Dendritic cell treated with granulocyte-macrophage colony-stimulating factor and Interleukin-4, amounts not matched to agents 40 ng/mL and 50 ng/mL, for 4 days (primary cell): ENCODE results near the gene MAP4K3.
"Not testable (repeated sequence)": the region's sequence is repeated elsewhere in the genome, so short reads cannot be mapped to it uniquely, and the experiment has no call there.

ENCODE experiments used
- H3K27ac Mint-ChIP-seq: one replicate; pipeline ENCODE4 v1.8.0; 2022; ENCODE audit warnings: mild to moderate bottlenecking, mixed read lengths
- H3K27me3 Mint-ChIP-seq: one replicate; pipeline ENCODE4 v1.8.0; 2022; ENCODE audit warnings: mild to moderate bottlenecking, mixed read lengths
- H3K36me3 Mint-ChIP-seq: one replicate; pipeline ENCODE4 v1.8.0; 2022; ENCODE audit warnings: low read depth, mixed read lengths
- H3K4me1 Mint-ChIP-seq: one replicate; pipeline ENCODE4 v1.8.0; 2022; ENCODE audit warnings: low read depth, mixed read lengths
- H3K4me3 Mint-ChIP-seq: one replicate; pipeline ENCODE4 v1.8.0; 2022; ENCODE audit warnings: mild to moderate bottlenecking, moderate library complexity, mixed read lengths
- H3K9me3 Mint-ChIP-seq: one replicate; pipeline ENCODE4 v1.8.0; 2022; ENCODE audit warnings: mixed read lengths
- intact Hi-C: fragments of 100-400 bp; cut with micrococcal nuclease; formaldehyde crosslinking; loops from one replicate; pipeline ENCODE4 v1.15.0; 2022

The MAP4K3 gene

GRCh38 chr2:39360342-39360741 lies 76.7 kb downstream of the MAP4K3 start:
- intact Hi-C loops, H3K4me1 Mint-ChIP-seq, H3K27ac Mint-ChIP-seq, H3K4me3 Mint-ChIP-seq, H3K27me3 Mint-ChIP-seq: not testable (repeated sequence)
- Mint-ChIP-seq H3K36me3 (peaks cover 26% of the 10 kb centered on the region), H3K9me3 (peaks cover 36% of the 10 kb centered on the region)

GRCh38 chr2:39359453-39360038 lies 77.5 kb downstream of the MAP4K3 start:
- Mint-ChIP-seq H3K27me3 (no peaks in the 10 kb centered on the region), H3K27ac (no peak overlapping the region), H3K9me3 (peaks cover 36% of the 10 kb centered on the region), H3K4me1 (no peaks in the 10 kb centered on the region), H3K36me3 (peaks cover 34% of the 10 kb centered on the region), H3K4me3 (no peak overlapping the region)
- intact Hi-C loops: no loop called here

- no peaks in the 10 kb centered on the region for H3K4me1 Mint-ChIP-seq
- H3K27ac Mint-ChIP-seq: no peak overlapping the region
- intact Hi-C loops: no loop called here
- H3K9me3 Mint-ChIP-seq: peaks cover 26% of the 10 kb centered on the region
- no peak overlapping the region for H3K4me3 Mint-ChIP-seq
- no peaks in the 10 kb centered on the region for H3K27me3 Mint-ChIP-seq
- peaks cover 41% of the 10 kb centered on the region for H3K36me3 Mint-ChIP-seq
Measured at GRCh38 chr2:39356922-39357639, 80.0 kb downstream of the MAP4K3 start.

- H3K27me3 Mint-ChIP-seq: no peaks in the 10 kb centered on the region
- no peak overlapping the region for H3K4me3 Mint-ChIP-seq
- intact Hi-C loops: no loop called here
- no peaks in the 10 kb centered on the region for H3K9me3 Mint-ChIP-seq
- no peak overlapping the region for H3K27ac Mint-ChIP-seq
- H3K4me1 Mint-ChIP-seq: no peaks in the 10 kb centered on the region
- H3K36me3 Mint-ChIP-seq: peaks cover 18% of the 10 kb centered on the region
Measured at GRCh38 chr2:39350658-39351057, 86.4 kb downstream of the MAP4K3 start.

GRCh38 chr2:39338502-39338901 lies 98.6 kb downstream of the MAP4K3 start:
- Mint-ChIP-seq H3K27ac (no peak overlapping the region), H3K36me3 (peaks cover 24% of the 10 kb centered on the region), H3K4me3 (no peak overlapping the region), H3K27me3 (no peaks in the 10 kb centered on the region), H3K4me1 (no peaks in the 10 kb centered on the region), H3K9me3 (no peaks in the 10 kb centered on the region)
- intact Hi-C loops: no loop called here

- H3K27ac Mint-ChIP-seq: no peak overlapping the region
- intact Hi-C loops: no loop called here
- H3K27me3 Mint-ChIP-seq: no peaks in the 10 kb centered on the region
- no peaks in the 10 kb centered on the region for H3K9me3 Mint-ChIP-seq
- H3K36me3 Mint-ChIP-seq: peaks cover 23% of the 10 kb centered on the region
- no peak overlapping the region for H3K4me3 Mint-ChIP-seq
- H3K4me1 Mint-ChIP-seq: no peaks in the 10 kb centered on the region
Measured at GRCh38 chr2:39335930-39336329, 101.2 kb downstream of the MAP4K3 start.

GRCh38 chr2:39334978-39335377 lies 102.1 kb downstream of the MAP4K3 start:
- Mint-ChIP-seq H3K4me3 (no peak overlapping the region), H3K27ac (no peak overlapping the region), H3K9me3 (no peaks in the 10 kb centered on the region), H3K4me1 (no peaks in the 10 kb centered on the region), H3K27me3 (no peaks in the 10 kb centered on the region), H3K36me3 (peaks cover 23% of the 10 kb centered on the region)
- intact Hi-C loops: no loop called here

- no peaks in the 10 kb centered on the region for H3K4me1 Mint-ChIP-seq
- peaks cover 23% of the 10 kb centered on the region for H3K36me3 Mint-ChIP-seq
- H3K4me3 Mint-ChIP-seq: no peak overlapping the region
- no peaks in the 10 kb centered on the region for H3K9me3 Mint-ChIP-seq
- H3K27ac Mint-ChIP-seq: no peak overlapping the region
- intact Hi-C loops: no loop called here
- no peaks in the 10 kb centered on the region for H3K27me3 Mint-ChIP-seq
Measured at GRCh38 chr2:39334529-39334928, 102.6 kb downstream of the MAP4K3 start.

- H3K9me3 Mint-ChIP-seq: no peaks in the 10 kb centered on the region
- no peak overlapping the region for H3K4me3 Mint-ChIP-seq
- intact Hi-C loops: no loop called here
- no peaks in the 10 kb centered on the region for H3K4me1 Mint-ChIP-seq
- no peak overlapping the region for H3K27ac Mint-ChIP-seq
- peaks cover 32% of the 10 kb centered on the region for H3K36me3 Mint-ChIP-seq
- H3K27me3 Mint-ChIP-seq: no peaks in the 10 kb centered on the region
Measured at GRCh38 chr2:39326644-39327043, 110.4 kb downstream of the MAP4K3 start.

- no peaks in the 10 kb centered on the region for H3K4me1 Mint-ChIP-seq
- peaks cover 32% of the 10 kb centered on the region for H3K36me3 Mint-ChIP-seq
- no peak overlapping the region for H3K4me3 Mint-ChIP-seq
- H3K27me3 Mint-ChIP-seq: no peaks in the 10 kb centered on the region
- intact Hi-C loops: no loop called here
- H3K27ac Mint-ChIP-seq: no peak overlapping the region
- H3K9me3 Mint-ChIP-seq: no peaks in the 10 kb centered on the region
Measured at GRCh38 chr2:39325966-39326365, 111.1 kb downstream of the MAP4K3 start.

- H3K9me3 Mint-ChIP-seq, H3K27me3 Mint-ChIP-seq, H3K27ac Mint-ChIP-seq, intact Hi-C loops, H3K4me1 Mint-ChIP-seq, H3K36me3 Mint-ChIP-seq, H3K4me3 Mint-ChIP-seq: not testable (repeated sequence)
Measured at GRCh38 chr2:39321056-39322035, 115.7 kb downstream of the MAP4K3 start.

- Mint-ChIP-seq H3K27ac (no peak overlapping the region), H3K9me3 (no peaks in the 10 kb centered on the region), H3K4me1 (no peaks in the 10 kb centered on the region), H3K4me3 (no peak overlapping the region), H3K36me3 (peaks cover 6% of the 10 kb centered on the region), H3K27me3 (no peaks in the 10 kb centered on the region)
- intact Hi-C loops: no loop called here
Measured at GRCh38 chr2:39320162-39320561, 116.9 kb downstream of the MAP4K3 start.

- no peaks in the 10 kb centered on the region for H3K4me1 Mint-ChIP-seq
- no peaks in the 10 kb centered on the region for H3K27me3 Mint-ChIP-seq
- peaks cover 19% of the 10 kb centered on the region for H3K36me3 Mint-ChIP-seq
- intact Hi-C loops: no loop called here
- no peaks in the 10 kb centered on the region for H3K9me3 Mint-ChIP-seq
- no peak overlapping the region for H3K4me3 Mint-ChIP-seq
- H3K27ac Mint-ChIP-seq: no peak overlapping the region
Measured at GRCh38 chr2:39313575-39313974, 123.5 kb downstream of the MAP4K3 start.

- no peak overlapping the region for H3K4me3 Mint-ChIP-seq
- intact Hi-C loops: no loop called here
- H3K27me3 Mint-ChIP-seq: no peaks in the 10 kb centered on the region
- H3K9me3 Mint-ChIP-seq: no peaks in the 10 kb centered on the region
- no peak overlapping the region for H3K27ac Mint-ChIP-seq
- no peaks in the 10 kb centered on the region for H3K4me1 Mint-ChIP-seq
- peaks cover 19% of the 10 kb centered on the region for H3K36me3 Mint-ChIP-seq
Measured at GRCh38 chr2:39311469-39311868, 125.6 kb downstream of the MAP4K3 start.
